IMR-90 (cell line): ENCODE data around the gene DCDC1. TPM values are rescaled to one million over a fixed set of nuclear protein-coding genes. Genes with fewer than 3 reads are reported as not detected.

Experiments
- ATAC-seq: fragments of 200-7000 bp; cut with Tn5 transposase; 2 replicates; pipeline ENCODE4 v1.9.1; 2020; ENCODE audit warnings: low read depth, mild to moderate bottlenecking, moderate library complexity
- BruUV-seq: library from RNA; stranded (reverse); fragments of 400-500 nt; replicated peaks from 2 replicates; lab custom pipeline; 2021; lab: Mats Ljungman, UMichigan
- CTCF ChIA-PET: fragments of 300-600 bp; formaldehyde crosslinking; extraction: SDS; loops from one replicate; lab custom pipeline; 2021; ENCODE audit warnings: antibody characterized with exemption; lab: Yijun Ruan, JAX
- POLR2A ChIA-PET: fragments of 300-600 bp; sonication (Branson Sonifier 250); formaldehyde crosslinking; loops from one replicate; lab custom pipeline; 2022; ENCODE audit warnings: antibody characterized with exemption; ENCODE audit not compliant: unreplicated experiment; lab: Charles Lee
- DNase-seq: peaks from one replicate; pipeline ENCODE4 v3.0.0; 2013
- H2AFZ ChIP-seq: replicated peaks from 2 replicates; pipeline ENCODE3; 2013; ENCODE audit warnings: low read length, mild to moderate bottlenecking; ENCODE audit not compliant: poor library complexity
- H2AK5ac ChIP-seq: 2 replicates; pipeline ENCODE4 v1.6.1; 2013; ENCODE audit warnings: low read depth, low read length, inconsistent platforms
- H2AK9ac ChIP-seq: replicated peaks from 2 replicates; pipeline ENCODE3; 2013; ENCODE audit warnings: mild to moderate bottlenecking, low read depth, low read length, moderate library complexity; ENCODE audit not compliant: poor library complexity
- H2BK120ac ChIP-seq: 2 replicates; pipeline ENCODE4 v1.6.1; 2013; ENCODE audit warnings: low read depth, low read length, inconsistent platforms
- H2BK15ac ChIP-seq: 3 replicates; pipeline ENCODE4 v1.6.1; 2013; ENCODE audit warnings: low read depth, low read length, inconsistent platforms
- H2BK20ac ChIP-seq: 2 replicates; pipeline ENCODE4 v1.6.1; 2013; ENCODE audit warnings: low read depth, mild to moderate bottlenecking, inconsistent platforms, low read length, moderate library complexity
- H2BK5ac ChIP-seq: 2 replicates; pipeline ENCODE4 v1.6.1; 2013; ENCODE audit warnings: mild to moderate bottlenecking, low read depth, low read length, inconsistent platforms; ENCODE audit not compliant: poor library complexity, severe bottlenecking
- H3K14ac ChIP-seq: replicated peaks from 2 replicates; pipeline ENCODE4 v1.6.1; 2013; ENCODE audit warnings: low read depth, low read length, inconsistent platforms
- H3K18ac ChIP-seq: 2 replicates; pipeline ENCODE4 v1.6.1; 2013; ENCODE audit warnings: low read depth, low read length, control low read depth
- H3K23ac ChIP-seq: 2 replicates; pipeline ENCODE4 v1.6.1; 2013; ENCODE audit warnings: low read depth, low read length, inconsistent platforms
- H3K27ac ChIP-seq: 2 replicates; pipeline ENCODE4 v1.5.1; 2013; ENCODE audit warnings: mild to moderate bottlenecking, control low read depth, low read length; ENCODE audit not compliant: insufficient read depth
- H3K27me3 ChIP-seq: 2 replicates; pipeline ENCODE4 v1.6.1; 2013; ENCODE audit warnings: low read length; ENCODE audit not compliant: control insufficient read depth, insufficient read depth
- H3K36me3 ChIP-seq: 2 replicates; pipeline ENCODE4 v1.6.1; 2013; ENCODE audit warnings: low read length, mixed read lengths; ENCODE audit not compliant: control insufficient read depth, insufficient read depth
- H3K4ac ChIP-seq: 2 replicates; pipeline ENCODE4 v1.6.1; 2013; ENCODE audit warnings: low read depth, low read length, inconsistent platforms
- H3K4me1 ChIP-seq: 2 replicates; pipeline ENCODE4 v1.6.1; 2013; ENCODE audit warnings: low read length, mixed read lengths; ENCODE audit not compliant: control insufficient read depth, insufficient read depth
- H3K4me2 ChIP-seq: 2 replicates; pipeline ENCODE4 v1.6.1; 2013; ENCODE audit warnings: low read depth, mild to moderate bottlenecking, control low read depth, low read length, moderate library complexity
- H3K4me3 ChIP-seq: 2 replicates; pipeline ENCODE4 v1.5.1; 2013; ENCODE audit warnings: low read depth, mild to moderate bottlenecking, control low read depth, low read length, moderate library complexity; ENCODE audit not compliant: insufficient read depth
- H3K56ac ChIP-seq: 2 replicates; pipeline ENCODE4 v1.6.1; 2013; ENCODE audit warnings: low read length, inconsistent platforms; ENCODE audit not compliant: insufficient read depth; ENCODE audit errors: extremely low read depth
- H3K79me1 ChIP-seq, 2 experiments: 2 replicates each; pipeline ENCODE4 v1.6.1; 2013; ENCODE audit warnings: low read length in 2 of 2, inconsistent platforms in 1 of 2, low read depth in 1 of 2
- H3K9ac ChIP-seq: 2 replicates; pipeline ENCODE4 v1.6.1; 2013; ENCODE audit warnings: low read depth, low read length, control low read depth
- H3K9me1 ChIP-seq: 2 replicates; pipeline ENCODE4 v1.6.1; 2013; ENCODE audit warnings: low read length, inconsistent platforms; ENCODE audit not compliant: insufficient read depth
- H3K9me3 ChIP-seq: 2 replicates; pipeline ENCODE4 v1.6.1; 2013; ENCODE audit warnings: low read length; ENCODE audit not compliant: control insufficient read depth, insufficient read depth
- H4K20me1 ChIP-seq: 2 replicates; pipeline ENCODE4 v1.6.1; 2013; ENCODE audit warnings: low read length, inconsistent platforms; ENCODE audit not compliant: insufficient read depth
- H4K5ac ChIP-seq: 2 replicates; pipeline ENCODE4 v1.6.1; 2013; ENCODE audit warnings: mild to moderate bottlenecking, low read depth, low read length, control low read depth
- H4K8ac ChIP-seq, 2 experiments: 2 replicates each; pipeline ENCODE4 v1.6.1; 2013; ENCODE audit warnings: low read depth in 2 of 2, low read length in 2 of 2, control low read depth in 1 of 2, inconsistent platforms in 1 of 2
- H4K91ac ChIP-seq: 2 replicates; pipeline ENCODE4 v1.6.1; 2013; ENCODE audit warnings: low read depth, low read length, inconsistent platforms; ENCODE audit not compliant: insufficient read depth
- CHD1 ChIP-seq: IDR thresholded peaks from 2 replicates; pipeline ENCODE4 v1.6.1; 2012; ENCODE audit warnings: low read depth, low read length, improper control_type of control experiment
- MAFK ChIP-seq: IDR thresholded peaks from 2 replicates; pipeline ENCODE4 v1.6.1; 2012; ENCODE audit warnings: low read depth, low read length, improper control_type of control experiment
- MAZ ChIP-seq: IDR thresholded peaks from 2 replicates; pipeline ENCODE4 v1.6.1; 2012; ENCODE audit warnings: low read depth, mild to moderate bottlenecking, low read length, improper control_type of control experiment, moderate library complexity, borderline replicate concordance
- MXI1 ChIP-seq: IDR thresholded peaks from 2 replicates; pipeline ENCODE4 v1.6.1; 2012; ENCODE audit warnings: low read depth, mild to moderate bottlenecking, low read length, moderate library complexity, borderline replicate concordance
- POLR2A ChIP-seq: IDR thresholded peaks from 2 replicates; pipeline ENCODE4 v1.6.1; 2012; ENCODE audit warnings: mild to moderate bottlenecking, low read depth, low read length
- RAD21 ChIP-seq: IDR thresholded peaks from 2 replicates; pipeline ENCODE4 v1.6.1; 2012; ENCODE audit warnings: low read length, improper control_type of control experiment
- WGBS, 2 experiments: methylation state at CpG; one replicate each; pipeline versions ENCODE4 v1.1.5 to v1.1.7; 2013; ENCODE audit warnings: missing lambda C conversion rate in 2 of 2; ENCODE audit not compliant: insufficient read length in 1 of 2; ENCODE audit errors: extremely low coverage in 2 of 2; 5-methylcytosine and 5-hydroxymethylcytosine counted together
- dilution Hi-C: fragments of 300-500 bp; cut with HindIII; formaldehyde crosslinking; loops from one replicate; pipeline ENCODE4 v1.14.3; 2018; ENCODE audit warnings: low sequenced_read_pairs; ENCODE audit not compliant: unreplicated experiment
- in situ Hi-C: fragments of 300-500 bp; cut with MboI; formaldehyde crosslinking; loops from 3 replicates; pipeline ENCODE4 v1.14.3; 2019; ENCODE audit warnings: low sequenced_read_pairs, inconsistent platforms, mixed read lengths
- intact Hi-C: fragments of 100-400 bp; cut with micrococcal nuclease; formaldehyde crosslinking; loops from 2 replicates; pipeline ENCODE4 v1.10.0; 2022
- polyA plus RNA-seq, 3 experiments: library from polyadenylated mRNA; depleted of rRNA; stranded (reverse); fragments of >200 nt; gene quantifications; 2 replicates each; pipeline ENCODE4 v1.2.3, GENCODE V29; 2012; ENCODE audit warnings: low replicate concordance in 1 of 3
- total RNA-seq: library from RNA; depleted of rRNA; stranded (reverse); fragments of >200 nt; gene quantifications from 2 replicates; pipeline ENCODE4 v1.2.3, GENCODE V29; 2012
- TF ChIP-seq, protein P1 (sequence below): conservative IDR thresholded peaks from 2 replicates; pipeline ENCODE4 v1.5.1; 2012; ENCODE audit warnings: mild to moderate bottlenecking, low read depth, low read length, improper control_type of control experiment
- TF ChIP-seq, protein P2 (sequence below): fragments of 150-350 bp; IDR thresholded peaks from 2 replicates; pipeline ENCODE4 v1.6.1; 2016; ENCODE audit warnings: low read depth, mild to moderate bottlenecking, low read length, moderate library complexity, borderline replicate concordance
- TF ChIP-seq, protein P3 (sequence below): fragments of 150-350 bp; IDR thresholded peaks from 2 replicates; pipeline ENCODE4 v1.6.1; 2017; ENCODE audit warnings: mild to moderate bottlenecking, antibody characterized with exemption, low read length, low read depth

The DCDC1 gene
- total and polyA plus RNA-seq, 2 of the 4 experiments (the other 2 are of a cell fraction), result not detected

DNA sequence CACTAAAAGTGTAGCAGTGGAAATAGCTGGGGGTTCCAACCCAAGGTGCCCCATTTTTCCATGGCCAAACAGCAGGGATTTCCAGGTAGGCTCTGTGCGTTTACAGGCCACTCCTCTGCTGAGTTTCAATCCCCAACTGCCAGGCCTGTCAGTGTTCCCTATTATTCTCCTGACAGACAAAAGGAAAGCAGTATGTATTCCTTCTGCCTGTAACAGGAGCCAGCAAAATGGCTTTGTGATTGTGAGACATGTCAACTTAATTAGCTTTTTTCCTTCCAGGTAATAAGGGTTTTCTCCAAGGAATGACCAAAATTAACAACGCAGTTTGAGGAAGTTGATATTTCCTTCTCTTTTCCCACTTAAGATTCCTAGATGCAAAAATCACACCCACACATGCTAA is 506.3 kb downstream of the DCDC1 start:
- Histone ChIP-seq H3K4me3 (no peak overlapping the region), H4K20me1 (no peaks in the 10 kb centered on the region), H3K56ac (no peak overlapping the region), H3K18ac (no peak overlapping the region), H3K9me1 (no peaks in the 10 kb centered on the region), H2AK5ac (no peak overlapping the region), H3K27me3 (no peaks in the 10 kb centered on the region), H3K23ac (no peak overlapping the region), H3K4me1 (no peaks in the 10 kb centered on the region), H2BK15ac (no peak overlapping the region), H3K9me3 (no peaks in the 10 kb centered on the region), H3K4ac (no peak overlapping the region), H2BK20ac (no peak overlapping the region), H2AK9ac (no peak overlapping the region), H2BK120ac (no peak overlapping the region), H3K14ac (no peak overlapping the region), H3K79me1 (no peaks in the 10 kb centered on the region), H3K4me2 (no peak overlapping the region), H3K36me3 (no peaks in the 10 kb centered on the region), H3K27ac (no peak overlapping the region), H2BK5ac (no peak overlapping the region), H3K9ac (no peak overlapping the region), H4K8ac (no peak overlapping the region), H4K5ac (no peak overlapping the region), H4K91ac (no peak overlapping the region), H2AFZ (no peak overlapping the region)
- ChIA-PET CTCF (no interaction called here), POLR2A (no interaction called here)
- intact Hi-C loops, result no loop called here
- DNase-seq, result no peak
- dilution Hi-C loops, result no loop called here
- BruUV-seq, result no TSS peak
- no CpG with 5 or more reads among the region's 2 CpGs for WGBS, 2 experiments
- ATAC-seq, result no peak
- in situ Hi-C loops, result no loop called here
- TF ChIP-seq CHD1, result no peak
- no peak for TF ChIP-seq MXI1
- TF ChIP-seq, protein P1, sequence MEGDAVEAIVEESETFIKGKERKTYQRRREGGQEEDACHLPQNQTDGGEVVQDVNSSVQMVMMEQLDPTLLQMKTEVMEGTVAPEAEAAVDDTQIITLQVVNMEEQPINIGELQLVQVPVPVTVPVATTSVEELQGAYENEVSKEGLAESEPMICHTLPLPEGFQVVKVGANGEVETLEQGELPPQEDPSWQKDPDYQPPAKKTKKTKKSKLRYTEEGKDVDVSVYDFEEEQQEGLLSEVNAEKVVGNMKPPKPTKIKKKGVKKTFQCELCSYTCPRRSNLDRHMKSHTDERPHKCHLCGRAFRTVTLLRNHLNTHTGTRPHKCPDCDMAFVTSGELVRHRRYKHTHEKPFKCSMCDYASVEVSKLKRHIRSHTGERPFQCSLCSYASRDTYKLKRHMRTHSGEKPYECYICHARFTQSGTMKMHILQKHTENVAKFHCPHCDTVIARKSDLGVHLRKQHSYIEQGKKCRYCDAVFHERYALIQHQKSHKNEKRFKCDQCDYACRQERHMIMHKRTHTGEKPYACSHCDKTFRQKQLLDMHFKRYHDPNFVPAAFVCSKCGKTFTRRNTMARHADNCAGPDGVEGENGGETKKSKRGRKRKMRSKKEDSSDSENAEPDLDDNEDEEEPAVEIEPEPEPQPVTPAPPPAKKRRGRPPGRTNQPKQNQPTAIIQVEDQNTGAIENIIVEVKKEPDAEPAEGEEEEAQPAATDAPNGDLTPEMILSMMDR, result no peak
- TF ChIP-seq, protein P2, sequence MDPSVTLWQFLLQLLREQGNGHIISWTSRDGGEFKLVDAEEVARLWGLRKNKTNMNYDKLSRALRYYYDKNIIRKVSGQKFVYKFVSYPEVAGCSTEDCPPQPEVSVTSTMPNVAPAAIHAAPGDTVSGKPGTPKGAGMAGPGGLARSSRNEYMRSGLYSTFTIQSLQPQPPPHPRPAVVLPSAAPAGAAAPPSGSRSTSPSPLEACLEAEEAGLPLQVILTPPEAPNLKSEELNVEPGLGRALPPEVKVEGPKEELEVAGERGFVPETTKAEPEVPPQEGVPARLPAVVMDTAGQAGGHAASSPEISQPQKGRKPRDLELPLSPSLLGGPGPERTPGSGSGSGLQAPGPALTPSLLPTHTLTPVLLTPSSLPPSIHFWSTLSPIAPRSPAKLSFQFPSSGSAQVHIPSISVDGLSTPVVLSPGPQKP, result no peak
- no peak for TF ChIP-seq MAFK
- no peak for TF ChIP-seq RAD21
- TF ChIP-seq, protein P3, sequence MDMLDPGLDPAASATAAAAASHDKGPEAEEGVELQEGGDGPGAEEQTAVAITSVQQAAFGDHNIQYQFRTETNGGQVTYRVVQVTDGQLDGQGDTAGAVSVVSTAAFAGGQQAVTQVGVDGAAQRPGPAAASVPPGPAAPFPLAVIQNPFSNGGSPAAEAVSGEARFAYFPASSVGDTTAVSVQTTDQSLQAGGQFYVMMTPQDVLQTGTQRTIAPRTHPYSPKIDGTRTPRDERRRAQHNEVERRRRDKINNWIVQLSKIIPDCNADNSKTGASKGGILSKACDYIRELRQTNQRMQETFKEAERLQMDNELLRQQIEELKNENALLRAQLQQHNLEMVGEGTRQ, result no peak
- no peak for TF ChIP-seq MAZ
- no peak for TF ChIP-seq POLR2A
